ENCODE results near the gene EPB41L3. TPM values are rescaled to one million over a fixed set of nuclear protein-coding genes. Genes with fewer than 3 reads are reported as not detected.

Gene EPB41L3
- polyA plus RNA-seq, 2 of the 4 experiments (the other 2 are of a cell fraction) = 0.46 to 1.00 TPM

DNA sequence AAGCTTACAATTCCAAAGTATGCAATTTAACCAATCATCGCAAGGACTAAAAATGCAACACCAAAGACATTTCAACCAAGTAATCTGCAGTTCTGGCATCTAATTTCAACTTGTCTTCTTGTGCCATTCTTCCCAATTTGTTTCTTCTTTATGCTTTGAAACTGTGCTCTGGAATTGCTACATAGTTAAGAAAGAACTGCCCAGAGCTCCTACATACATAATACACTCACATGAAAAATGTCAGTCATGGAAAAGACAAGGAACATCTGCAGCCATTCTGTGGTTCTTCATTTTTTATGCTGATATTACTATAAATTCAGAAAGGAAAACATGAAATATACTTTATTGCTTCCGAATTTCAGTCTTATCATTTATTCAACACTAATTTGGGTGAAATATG, 4.4 kb downstream of the EPB41L3 start:
- Histone ChIP-seq H3K4me2 (no peak overlapping the region), H3K4me1 (no peaks in the 10 kb centered on the region), H3K9me3 (no peaks in the 10 kb centered on the region), H3K27ac (no peak overlapping the region), H3K4me3 (no peak overlapping the region)
- ATAC-seq (no peak), DNase-seq (ENCODE audit: low read depth in 1 of 2, low spot score in 1 of 2) (no peak), FAIRE-seq (no peak)
- TF ChIP-seq MAZ (IDR thresholded peaks at IDR 0.05; ENCODE audit: borderline replicate concordance, low read depth, low read length) (no peak), RAD21 (conservative IDR thresholded peaks at IDR 0.05 in 1 of 2, IDR thresholded peaks at IDR 0.05 in 1 of 2) (no peak)
- TF ChIP-seq, protein P1, sequence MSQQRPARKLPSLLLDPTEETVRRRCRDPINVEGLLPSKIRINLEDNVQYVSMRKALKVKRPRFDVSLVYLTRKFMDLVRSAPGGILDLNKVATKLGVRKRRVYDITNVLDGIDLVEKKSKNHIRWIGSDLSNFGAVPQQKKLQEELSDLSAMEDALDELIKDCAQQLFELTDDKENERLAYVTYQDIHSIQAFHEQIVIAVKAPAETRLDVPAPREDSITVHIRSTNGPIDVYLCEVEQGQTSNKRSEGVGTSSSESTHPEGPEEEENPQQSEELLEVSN (IDR thresholded peaks at IDR 0.05; ENCODE audit: borderline replicate concordance, low read depth) = no peak
- TF ChIP-seq, protein P2, sequence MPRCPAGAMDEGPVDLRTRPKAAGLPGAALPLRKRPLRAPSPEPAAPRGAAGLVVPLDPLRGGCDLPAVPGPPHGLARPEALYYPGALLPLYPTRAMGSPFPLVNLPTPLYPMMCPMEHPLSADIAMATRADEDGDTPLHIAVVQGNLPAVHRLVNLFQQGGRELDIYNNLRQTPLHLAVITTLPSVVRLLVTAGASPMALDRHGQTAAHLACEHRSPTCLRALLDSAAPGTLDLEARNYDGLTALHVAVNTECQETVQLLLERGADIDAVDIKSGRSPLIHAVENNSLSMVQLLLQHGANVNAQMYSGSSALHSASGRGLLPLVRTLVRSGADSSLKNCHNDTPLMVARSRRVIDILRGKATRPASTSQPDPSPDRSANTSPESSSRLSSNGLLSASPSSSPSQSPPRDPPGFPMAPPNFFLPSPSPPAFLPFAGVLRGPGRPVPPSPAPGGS (IDR thresholded peaks at IDR 0.05) = no peak
- CTCF ChIA-PET = no interaction called here
- POLR2A ChIA-PET = no interaction called here
- 65% methylated on average over 2 of the region's 2 CpGs for WGBS (ENCODE audit: missing lambda C conversion rate)

DNA sequence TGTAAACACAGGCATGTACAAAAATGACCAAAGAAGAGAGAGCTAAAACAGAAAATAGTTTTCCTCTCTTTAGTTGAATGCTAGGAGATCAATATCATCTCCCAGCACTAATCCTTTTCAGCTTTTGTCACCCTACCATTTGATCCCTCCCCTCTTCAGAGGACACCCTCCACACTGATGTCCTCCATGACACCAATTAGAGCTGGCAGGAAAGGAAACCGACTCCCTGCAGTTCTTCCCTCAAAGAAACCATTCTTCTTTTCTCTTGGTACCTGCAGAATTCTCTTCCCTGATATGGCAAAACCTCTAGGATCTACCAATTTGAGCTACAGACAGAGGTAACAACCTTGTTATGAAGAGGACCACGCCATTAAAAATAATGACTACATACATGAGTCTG, 5.3 kb downstream of the EPB41L3 start:
- Histone ChIP-seq H3K4me2 (no peak overlapping the region), H3K4me3 (no peak overlapping the region), H3K9me3 (no peaks in the 10 kb centered on the region), H3K4me1 (no peaks in the 10 kb centered on the region), H3K27ac (no peak overlapping the region)
- ChIA-PET POLR2A (no interaction called here), CTCF (no interaction called here)
- FAIRE-seq (no peak), DNase-seq (ENCODE audit: low read depth in 1 of 2, low spot score in 1 of 2) (no peak), ATAC-seq (no peak)
- TF ChIP-seq RCOR1 (IDR thresholded peaks at IDR 0.05; ENCODE audit: low read depth, low read length) (no peak), RARB (CRISPR knock-in tag; IDR thresholded peaks at IDR 0.05) (no peak), ZC3H11A (IDR thresholded peaks at IDR 0.05) (no peak), CEBPB (IDR thresholded peaks at IDR 0.05) (no peak), PHF8 (IDR thresholded peaks at IDR 0.05; ENCODE audit: borderline replicate concordance, low read depth) (no peak), KDM5A (IDR thresholded peaks at IDR 0.05) (no peak), POLR2AphosphoS2 (conservative IDR thresholded peaks at IDR 0.05; ENCODE audit: low read length) (no peak), FOSL2 (IDR thresholded peaks at IDR 0.05) (no peak), FOSL2 (CRISPR knock-in tag; IDR thresholded peaks at IDR 0.05) (no peak)
- TF ChIP-seq, protein P3, sequence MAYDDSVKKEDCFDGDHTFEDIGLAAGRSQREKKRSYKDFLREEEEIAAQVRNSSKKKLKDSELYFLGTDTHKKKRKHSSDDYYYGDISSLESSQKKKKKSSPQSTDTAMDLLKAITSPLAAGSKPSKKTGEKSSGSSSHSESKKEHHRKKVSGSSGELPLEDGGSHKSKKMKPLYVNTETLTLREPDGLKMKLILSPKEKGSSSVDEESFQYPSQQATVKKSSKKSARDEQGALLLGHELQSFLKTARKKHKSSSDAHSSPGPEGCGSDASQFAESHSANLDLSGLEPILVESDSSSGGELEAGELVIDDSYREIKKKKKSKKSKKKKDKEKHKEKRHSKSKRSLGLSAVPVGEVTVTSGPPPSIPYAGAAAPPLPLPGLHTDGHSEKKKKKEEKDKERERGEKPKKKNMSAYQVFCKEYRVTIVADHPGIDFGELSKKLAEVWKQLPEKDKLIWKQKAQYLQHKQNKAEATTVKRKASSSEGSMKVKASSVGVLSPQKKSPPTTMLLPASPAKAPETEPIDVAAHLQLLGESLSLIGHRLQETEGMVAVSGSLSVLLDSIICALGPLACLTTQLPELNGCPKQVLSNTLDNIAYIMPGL (CRISPR knock-in tag; IDR thresholded peaks at IDR 0.05; ENCODE audit: borderline replicate concordance) = no peak
- TF ChIP-seq, protein P4, sequence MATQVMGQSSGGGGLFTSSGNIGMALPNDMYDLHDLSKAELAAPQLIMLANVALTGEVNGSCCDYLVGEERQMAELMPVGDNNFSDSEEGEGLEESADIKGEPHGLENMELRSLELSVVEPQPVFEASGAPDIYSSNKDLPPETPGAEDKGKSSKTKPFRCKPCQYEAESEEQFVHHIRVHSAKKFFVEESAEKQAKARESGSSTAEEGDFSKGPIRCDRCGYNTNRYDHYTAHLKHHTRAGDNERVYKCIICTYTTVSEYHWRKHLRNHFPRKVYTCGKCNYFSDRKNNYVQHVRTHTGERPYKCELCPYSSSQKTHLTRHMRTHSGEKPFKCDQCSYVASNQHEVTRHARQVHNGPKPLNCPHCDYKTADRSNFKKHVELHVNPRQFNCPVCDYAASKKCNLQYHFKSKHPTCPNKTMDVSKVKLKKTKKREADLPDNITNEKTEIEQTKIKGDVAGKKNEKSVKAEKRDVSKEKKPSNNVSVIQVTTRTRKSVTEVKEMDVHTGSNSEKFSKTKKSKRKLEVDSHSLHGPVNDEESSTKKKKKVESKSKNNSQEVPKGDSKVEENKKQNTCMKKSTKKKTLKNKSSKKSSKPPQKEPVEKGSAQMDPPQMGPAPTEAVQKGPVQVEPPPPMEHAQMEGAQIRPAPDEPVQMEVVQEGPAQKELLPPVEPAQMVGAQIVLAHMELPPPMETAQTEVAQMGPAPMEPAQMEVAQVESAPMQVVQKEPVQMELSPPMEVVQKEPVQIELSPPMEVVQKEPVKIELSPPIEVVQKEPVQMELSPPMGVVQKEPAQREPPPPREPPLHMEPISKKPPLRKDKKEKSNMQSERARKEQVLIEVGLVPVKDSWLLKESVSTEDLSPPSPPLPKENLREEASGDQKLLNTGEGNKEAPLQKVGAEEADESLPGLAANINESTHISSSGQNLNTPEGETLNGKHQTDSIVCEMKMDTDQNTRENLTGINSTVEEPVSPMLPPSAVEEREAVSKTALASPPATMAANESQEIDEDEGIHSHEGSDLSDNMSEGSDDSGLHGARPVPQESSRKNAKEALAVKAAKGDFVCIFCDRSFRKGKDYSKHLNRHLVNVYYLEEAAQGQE (IDR thresholded peaks at IDR 0.05) = no peak
- TF ChIP-seq, protein P5, sequence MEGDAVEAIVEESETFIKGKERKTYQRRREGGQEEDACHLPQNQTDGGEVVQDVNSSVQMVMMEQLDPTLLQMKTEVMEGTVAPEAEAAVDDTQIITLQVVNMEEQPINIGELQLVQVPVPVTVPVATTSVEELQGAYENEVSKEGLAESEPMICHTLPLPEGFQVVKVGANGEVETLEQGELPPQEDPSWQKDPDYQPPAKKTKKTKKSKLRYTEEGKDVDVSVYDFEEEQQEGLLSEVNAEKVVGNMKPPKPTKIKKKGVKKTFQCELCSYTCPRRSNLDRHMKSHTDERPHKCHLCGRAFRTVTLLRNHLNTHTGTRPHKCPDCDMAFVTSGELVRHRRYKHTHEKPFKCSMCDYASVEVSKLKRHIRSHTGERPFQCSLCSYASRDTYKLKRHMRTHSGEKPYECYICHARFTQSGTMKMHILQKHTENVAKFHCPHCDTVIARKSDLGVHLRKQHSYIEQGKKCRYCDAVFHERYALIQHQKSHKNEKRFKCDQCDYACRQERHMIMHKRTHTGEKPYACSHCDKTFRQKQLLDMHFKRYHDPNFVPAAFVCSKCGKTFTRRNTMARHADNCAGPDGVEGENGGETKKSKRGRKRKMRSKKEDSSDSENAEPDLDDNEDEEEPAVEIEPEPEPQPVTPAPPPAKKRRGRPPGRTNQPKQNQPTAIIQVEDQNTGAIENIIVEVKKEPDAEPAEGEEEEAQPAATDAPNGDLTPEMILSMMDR (IDR thresholded peaks at IDR 0.05) = no peak
- WGBS (ENCODE audit: missing lambda C conversion rate) = 4% methylated on average over 2 of the region's 2 CpGs

Data from A549 (cell line).